GM19324 (cell line): ENCODE measurements around the gene CRHR2.
"Not testable (repeated sequence)": the region's sequence is repeated elsewhere in the genome, so short reads cannot be mapped to it uniquely, and the experiment has no call there.

Experiments
- ATAC-seq: cut with Tn5 transposase; IDR thresholded peaks from one replicate; pipeline ENCODE4 v1.9.1; 2021; ENCODE audit warnings: mild to moderate bottlenecking, moderate library complexity; ENCODE audit not compliant: unreplicated experiment, low FRiP score

CRHR2 gene

GRCh38 chr7:30657131-30657530 lies 25.1 kb downstream of the CRHR2 start:
- no peak for ATAC-seq

- no peak for ATAC-seq
Observed at GRCh38 chr7:30656006-30656957, 26.0 kb downstream of the CRHR2 start.

- no peak for ATAC-seq
Observed at GRCh38 chr7:30655096-30655970, 26.9 kb downstream of the CRHR2 start.

GRCh38 chr7:30654296-30655090 lies 27.8 kb downstream of the CRHR2 start:
- ATAC-seq: no peak

GRCh38 chr7:30652698-30653641 lies 29.3 kb downstream of the CRHR2 start:
- ATAC-seq: no peak

- ATAC-seq: no peak
Observed at GRCh38 chr7:30652132-30652531, 30.1 kb downstream of the CRHR2 start.

- no peak for ATAC-seq
Observed at GRCh38 chr7:30650421-30650808, 31.8 kb downstream of the CRHR2 start.

GRCh38 chr7:30649717-30650420 lies 32.4 kb downstream of the CRHR2 start:
- ATAC-seq: no peak

GRCh38 chr7:30648744-30649540 lies 33.3 kb downstream of the CRHR2 start:
- no peak for ATAC-seq

- no peak for ATAC-seq
Observed at GRCh38 chr7:30647589-30648364, 34.5 kb downstream of the CRHR2 start.

- no peak for ATAC-seq
Observed at GRCh38 chr7:30646154-30646553, 36.1 kb downstream of the CRHR2 start.

- ATAC-seq: no peak
Observed at GRCh38 chr7:30645661-30646060, 36.6 kb downstream of the CRHR2 start.

- no peak for ATAC-seq
Observed at GRCh38 chr7:30644286-30644955, 37.8 kb downstream of the CRHR2 start.

GRCh38 chr7:30642789-30643188 lies 39.5 kb downstream of the CRHR2 start:
- no peak for ATAC-seq

GRCh38 chr7:30642322-30642721 lies 39.9 kb downstream of the CRHR2 start:
- not testable (repeated sequence) for ATAC-seq

GRCh38 chr7:30635798-30636197 lies 46.5 kb downstream of the CRHR2 start:
- ATAC-seq: no peak
